Measurements from ENCODE around the gene SMPD1.

Gene SMPD1

DNA sequence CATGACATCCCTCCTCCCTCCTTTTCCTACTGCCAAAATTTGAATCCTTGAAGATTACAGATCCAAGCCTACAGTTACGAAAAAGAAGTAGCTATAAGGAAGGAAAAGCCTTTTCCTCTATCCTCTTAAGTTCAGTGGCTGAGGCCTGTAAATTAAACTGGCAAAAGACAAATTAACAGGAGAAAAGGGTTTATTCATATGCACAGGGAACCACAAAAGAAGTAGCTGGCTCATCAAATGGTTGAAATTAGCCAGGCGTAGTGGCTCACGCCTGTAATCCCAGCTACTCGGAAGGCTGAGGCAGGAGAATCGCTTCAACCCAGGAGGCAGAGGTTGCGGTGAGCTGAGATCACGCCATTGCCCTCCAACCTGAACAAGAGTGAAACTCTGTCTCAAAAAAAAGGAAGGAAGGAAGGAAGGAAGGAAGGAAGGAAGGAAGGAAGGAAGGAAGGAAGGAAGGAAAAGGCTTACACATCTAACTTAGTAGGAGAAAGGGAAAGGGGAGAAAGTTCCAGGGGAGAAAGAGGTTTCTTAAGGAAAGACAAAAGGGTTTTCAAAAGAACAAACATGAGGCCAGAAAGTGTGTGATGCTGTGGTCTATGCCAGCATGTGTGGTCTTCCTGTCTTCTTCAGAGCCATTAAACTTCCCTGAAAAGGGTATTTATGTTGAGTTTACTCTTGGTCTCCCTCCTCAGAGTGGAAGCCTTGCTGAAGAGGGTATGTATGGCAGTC, 5.1 kb upstream of the SMPD1 start:
- H2AFZ ChIP-seq (ENCODE audit: low read depth, low read length, severe bottlenecking): no peak overlapping the region
- no peaks in the 10 kb centered on the region for H4K20me1 ChIP-seq (ENCODE audit: low read depth, low read length)
- H3K27ac ChIP-seq (ENCODE audit: low read depth, low read length): no peak overlapping the region
- no peak overlapping the region for H3K9ac ChIP-seq (ENCODE audit: low read length)
- H3K4me2 ChIP-seq (ENCODE audit: low read depth, low read length, poor library complexity, severe bottlenecking): no peak overlapping the region
- no peaks in the 10 kb centered on the region for H3K36me3 ChIP-seq (ENCODE audit: low read length)
- no peak overlapping the region for H3K4me3 ChIP-seq (ENCODE audit: insufficient read depth, low read length, poor library complexity, severe bottlenecking)
- H3K27me3 ChIP-seq (ENCODE audit: low read length): no peaks in the 10 kb centered on the region
- TF ChIP-seq EZH2phosphoT487 (conservative IDR thresholded peaks at IDR 0.05; ENCODE audit: low read length): no peak
- TF ChIP-seq, protein P1, sequence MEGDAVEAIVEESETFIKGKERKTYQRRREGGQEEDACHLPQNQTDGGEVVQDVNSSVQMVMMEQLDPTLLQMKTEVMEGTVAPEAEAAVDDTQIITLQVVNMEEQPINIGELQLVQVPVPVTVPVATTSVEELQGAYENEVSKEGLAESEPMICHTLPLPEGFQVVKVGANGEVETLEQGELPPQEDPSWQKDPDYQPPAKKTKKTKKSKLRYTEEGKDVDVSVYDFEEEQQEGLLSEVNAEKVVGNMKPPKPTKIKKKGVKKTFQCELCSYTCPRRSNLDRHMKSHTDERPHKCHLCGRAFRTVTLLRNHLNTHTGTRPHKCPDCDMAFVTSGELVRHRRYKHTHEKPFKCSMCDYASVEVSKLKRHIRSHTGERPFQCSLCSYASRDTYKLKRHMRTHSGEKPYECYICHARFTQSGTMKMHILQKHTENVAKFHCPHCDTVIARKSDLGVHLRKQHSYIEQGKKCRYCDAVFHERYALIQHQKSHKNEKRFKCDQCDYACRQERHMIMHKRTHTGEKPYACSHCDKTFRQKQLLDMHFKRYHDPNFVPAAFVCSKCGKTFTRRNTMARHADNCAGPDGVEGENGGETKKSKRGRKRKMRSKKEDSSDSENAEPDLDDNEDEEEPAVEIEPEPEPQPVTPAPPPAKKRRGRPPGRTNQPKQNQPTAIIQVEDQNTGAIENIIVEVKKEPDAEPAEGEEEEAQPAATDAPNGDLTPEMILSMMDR (IDR thresholded peaks at IDR 0.05; ENCODE audit: insufficient read depth, low read length, poor library complexity, severe bottlenecking): no peak
- peaks cover 12% of the 10 kb centered on the region; the same call in 1 of the 2 replicates for H3F3A ChIP-seq (ENCODE audit: insufficient read depth)
- no peaks in the 10 kb centered on the region for H3K79me2 ChIP-seq (ENCODE audit: insufficient read depth, low read length)
- no peaks in the 10 kb centered on the region for H3K9me2 ChIP-seq (replicated peaks; ENCODE audit: insufficient read depth, low read length)
- no peaks in the 10 kb centered on the region for H3K9me3 ChIP-seq (ENCODE audit: insufficient read depth, low read length)

DNA sequence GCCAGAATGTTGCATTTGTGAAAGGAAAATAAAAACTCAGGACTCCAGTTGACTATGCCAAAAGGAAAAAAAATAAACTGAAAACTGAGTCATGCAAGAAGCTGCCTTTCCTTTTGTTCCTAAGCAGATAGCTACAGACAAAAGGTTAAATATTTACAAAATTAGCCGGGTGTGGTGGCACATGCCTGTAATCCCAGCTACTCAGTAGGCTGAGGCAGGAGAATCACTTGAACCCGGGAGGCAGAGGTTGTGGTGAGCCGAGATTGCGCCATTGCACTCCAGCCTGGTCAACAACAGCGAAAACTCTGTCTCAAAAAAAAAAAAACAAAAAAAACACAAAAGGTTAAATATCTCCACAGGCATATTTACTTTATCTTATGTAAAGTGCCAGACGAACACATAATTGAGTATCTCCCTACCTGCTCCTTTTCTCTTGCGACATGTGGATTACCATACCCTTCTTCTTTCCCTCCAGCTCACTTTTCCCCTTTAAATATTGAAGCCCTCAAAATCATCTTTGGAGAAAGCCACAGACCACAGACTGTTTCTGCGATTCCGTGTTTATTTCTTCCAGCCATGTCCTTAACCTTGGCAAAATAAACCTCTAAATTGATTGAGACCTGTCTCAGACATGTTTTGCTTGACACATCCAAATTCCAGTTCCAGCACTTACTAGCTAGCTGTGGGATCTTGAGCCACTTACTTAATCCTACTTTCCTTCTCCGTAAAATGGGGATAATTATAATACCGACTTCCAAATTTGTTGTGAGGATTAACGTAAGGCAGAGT, 2.3 kb upstream of the SMPD1 start:
- Histone ChIP-seq H3K4me2 (ENCODE audit: low read depth, low read length, poor library complexity, severe bottlenecking) (no peak overlapping the region), H3K27me3 (ENCODE audit: low read length) (no peaks in the 10 kb centered on the region), H3K27ac (ENCODE audit: low read depth, low read length) (no peak overlapping the region), H3K9me2 (replicated peaks; ENCODE audit: insufficient read depth, low read length) (no peaks in the 10 kb centered on the region), H3K36me3 (ENCODE audit: low read length) (no peaks in the 10 kb centered on the region), H4K20me1 (ENCODE audit: low read depth, low read length) (no peaks in the 10 kb centered on the region), H3F3A (ENCODE audit: insufficient read depth) (peaks cover 12% of the 10 kb centered on the region; the same call in 1 of the 2 replicates), H3K9ac (ENCODE audit: low read length) (no peak overlapping the region), H3K79me2 (ENCODE audit: insufficient read depth, low read length) (no peaks in the 10 kb centered on the region), H3K9me3 (ENCODE audit: insufficient read depth, low read length) (no peaks in the 10 kb centered on the region), H2AFZ (ENCODE audit: low read depth, low read length, severe bottlenecking) (no peak overlapping the region), H3K4me3 (ENCODE audit: insufficient read depth, low read length, poor library complexity, severe bottlenecking) (no peak overlapping the region)
- TF ChIP-seq, protein P1 (IDR thresholded peaks at IDR 0.05; ENCODE audit: insufficient read depth, low read length, poor library complexity, severe bottlenecking): no peak
- TF ChIP-seq EZH2phosphoT487 (conservative IDR thresholded peaks at IDR 0.05; ENCODE audit: low read length): no peak

DNA sequence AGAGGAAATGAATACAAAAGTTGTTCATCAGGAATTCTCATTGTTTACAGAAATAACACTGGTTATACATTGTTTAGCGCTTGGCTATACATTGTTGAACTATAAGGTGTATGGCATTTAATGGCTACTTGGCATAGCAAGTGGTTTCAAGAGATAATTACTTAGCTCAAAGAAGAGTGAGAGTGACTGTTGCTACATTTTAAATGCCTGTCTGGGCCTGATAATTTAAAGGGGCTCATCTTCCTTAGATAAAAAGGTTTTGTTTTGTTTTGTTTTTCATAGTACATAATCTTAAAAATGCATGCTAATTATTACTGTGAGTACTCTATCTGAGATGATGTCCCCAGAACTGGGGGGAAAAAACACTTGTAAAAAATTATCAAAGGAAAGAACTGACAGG, 1.5 kb upstream of the SMPD1 start:
- H3K36me3 ChIP-seq (ENCODE audit: low read length): no peaks in the 10 kb centered on the region
- H3K9me2 ChIP-seq (replicated peaks; ENCODE audit: insufficient read depth, low read length): no peaks in the 10 kb centered on the region
- no peaks in the 10 kb centered on the region for H4K20me1 ChIP-seq (ENCODE audit: low read depth, low read length)
- no peaks in the 10 kb centered on the region for H3K9me3 ChIP-seq (ENCODE audit: insufficient read depth, low read length)
- no peaks in the 10 kb centered on the region for H3K79me2 ChIP-seq (ENCODE audit: insufficient read depth, low read length)
- TF ChIP-seq, protein P1 (IDR thresholded peaks at IDR 0.05; ENCODE audit: insufficient read depth, low read length, poor library complexity, severe bottlenecking): no peak
- TF ChIP-seq EZH2phosphoT487 (conservative IDR thresholded peaks at IDR 0.05; ENCODE audit: low read length): no peak
- H2AFZ ChIP-seq (ENCODE audit: low read depth, low read length, severe bottlenecking): no peak overlapping the region
- no peak overlapping the region for H3K4me3 ChIP-seq (ENCODE audit: insufficient read depth, low read length, poor library complexity, severe bottlenecking)
- H3K4me2 ChIP-seq (ENCODE audit: low read depth, low read length, poor library complexity, severe bottlenecking): no peak overlapping the region
- peaks cover 12% of the 10 kb centered on the region; the same call in 1 of the 2 replicates for H3F3A ChIP-seq (ENCODE audit: insufficient read depth)
- H3K9ac ChIP-seq (ENCODE audit: low read length): no peak overlapping the region
- no peaks in the 10 kb centered on the region for H3K27me3 ChIP-seq (ENCODE audit: low read length)
- H3K27ac ChIP-seq (ENCODE audit: low read depth, low read length): no peak overlapping the region

All from SU-DHL-6 (cell line).